Measurements from ENCODE around the gene ANXA9. TPM values are rescaled to one million over a fixed set of nuclear protein-coding genes. Genes with fewer than 3 reads are reported as not detected.
A peak's percentile ranks its signal among the peaks of the same experiment; 100 is the strongest.

ANXA9 gene
- total RNA-seq, 1 donor from 2014 or later = not detected

DNA sequence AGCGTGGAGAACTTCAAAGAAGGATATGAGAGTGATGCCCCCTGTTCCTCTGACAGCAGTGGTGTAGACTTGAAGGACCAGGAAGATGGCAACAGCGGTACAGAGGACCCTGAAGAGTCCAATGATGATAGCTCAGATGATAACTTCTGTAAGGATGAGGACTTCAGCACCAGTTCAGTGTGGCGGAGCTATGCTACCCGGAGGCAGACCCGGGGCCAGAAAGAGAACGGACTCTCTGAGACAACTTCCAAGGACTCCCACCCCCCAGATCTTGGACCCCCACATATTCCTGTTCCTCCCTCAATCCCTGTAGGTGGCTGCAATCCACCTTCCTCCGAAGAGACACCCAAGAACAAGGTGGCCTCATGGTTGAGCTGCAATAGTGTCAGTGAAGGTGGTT lies 21.4 kb upstream of the ANXA9 start:
- H3K4me1 Mint-ChIP-seq = no peaks in the 10 kb centered on the region
- no peaks in the 10 kb centered on the region for H3K9me3 Mint-ChIP-seq
- TF ChIP-seq CTCF (conservative IDR thresholded peaks at IDR 0.05) = no peak
- H3K36me3 Mint-ChIP-seq (ENCODE audit: low read depth) = peaks cover 42% of the 10 kb centered on the region
- no peaks in the 10 kb centered on the region for H3K27me3 Mint-ChIP-seq (ENCODE audit: low read depth)
- H3K27ac Mint-ChIP-seq (ENCODE audit: unreplicated experiment) = no peak overlapping the region
- DNase-seq (ENCODE audit: low read depth, low spot score) = no peak
- no peak overlapping the region for H3K4me3 Mint-ChIP-seq

DNA sequence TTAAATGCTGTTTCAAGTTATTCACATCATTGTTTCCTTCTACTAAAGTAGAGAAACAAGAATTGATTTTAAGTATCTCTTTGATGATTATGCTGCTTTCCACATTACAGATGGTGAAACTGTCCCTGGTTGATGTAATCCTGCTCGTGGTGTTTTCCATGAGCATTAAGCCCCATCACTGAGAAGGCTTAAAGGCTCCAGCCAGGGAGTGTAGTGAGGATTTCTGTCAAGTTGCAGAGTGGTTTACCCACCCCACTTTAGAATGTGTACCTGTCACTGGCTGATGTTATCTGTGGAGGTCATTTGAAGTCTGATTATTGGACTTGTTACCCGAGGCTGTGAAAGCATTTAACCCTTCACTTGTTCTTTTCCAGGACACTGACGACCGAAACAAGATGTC lies 20.3 kb upstream of the ANXA9 start:
- Mint-ChIP-seq H3K27ac (ENCODE audit: unreplicated experiment) (peak overlapping the region; percentile 23), H3K4me1 (no peaks in the 10 kb centered on the region), H3K27me3 (ENCODE audit: low read depth) (no peaks in the 10 kb centered on the region), H3K36me3 (ENCODE audit: low read depth) (peaks cover 48% of the 10 kb centered on the region), H3K4me3 (no peak overlapping the region), H3K9me3 (no peaks in the 10 kb centered on the region)
- no peak for TF ChIP-seq CTCF (conservative IDR thresholded peaks at IDR 0.05)
- no peak for DNase-seq (ENCODE audit: low read depth, low spot score)

DNA sequence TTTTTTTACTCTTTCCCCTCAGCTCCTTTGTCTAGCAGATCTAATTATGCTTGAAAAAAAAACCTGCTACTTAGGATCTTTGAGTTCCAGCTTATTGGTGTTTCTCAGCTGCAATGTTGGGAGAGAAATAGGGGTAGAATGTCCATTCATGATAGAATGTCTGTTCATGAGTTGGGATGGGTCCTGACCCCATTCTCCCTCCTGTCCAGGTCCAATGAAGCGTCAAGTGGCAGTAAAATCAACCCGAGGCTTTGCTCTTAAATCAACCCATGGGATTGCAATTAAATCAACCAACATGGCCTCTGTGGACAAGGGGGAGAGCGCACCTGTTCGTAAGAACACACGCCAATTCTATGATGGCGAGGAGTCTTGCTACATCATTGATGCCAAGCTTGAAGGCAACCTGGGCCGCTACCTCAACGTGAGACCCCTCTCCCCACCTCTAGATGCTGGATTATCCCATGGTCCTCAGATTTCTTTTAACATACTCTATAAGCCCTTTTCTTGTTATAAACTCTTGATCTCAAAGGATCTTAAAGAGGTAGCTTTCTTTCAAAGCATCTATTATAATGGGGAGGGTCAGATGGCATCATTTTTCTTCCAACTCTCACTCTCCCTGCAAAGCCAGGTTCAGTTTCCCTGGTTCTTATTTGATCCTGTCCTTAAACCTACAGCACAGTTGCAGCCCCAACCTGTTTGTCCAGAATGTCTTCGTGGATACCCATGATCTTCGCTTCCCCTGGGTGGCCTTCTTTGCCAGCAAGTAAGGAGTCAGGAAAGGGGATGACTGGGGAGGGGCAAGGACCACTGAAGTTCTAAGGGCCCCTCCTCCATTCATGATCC lies 18.6 kb upstream of the ANXA9 start:
- Mint-ChIP-seq H3K4me1 (peaks cover 6% of the 10 kb centered on the region), H3K36me3 (ENCODE audit: low read depth) (peaks cover 58% of the 10 kb centered on the region), H3K9me3 (no peaks in the 10 kb centered on the region), H3K27ac (ENCODE audit: unreplicated experiment) (no peak overlapping the region), H3K27me3 (ENCODE audit: low read depth) (no peaks in the 10 kb centered on the region), H3K4me3 (peak overlapping the region; percentile 9)
- no peak for TF ChIP-seq CTCF (conservative IDR thresholded peaks at IDR 0.05)
- no peak for DNase-seq (ENCODE audit: low read depth, low spot score)

- DNase-seq (ENCODE audit: low read depth, low spot score) = no peak
- Mint-ChIP-seq H3K27me3 (ENCODE audit: low read depth) (no peaks in the 10 kb centered on the region), H3K36me3 (ENCODE audit: low read depth) (peaks cover 61% of the 10 kb centered on the region), H3K9me3 (no peaks in the 10 kb centered on the region), H3K4me1 (peaks cover 11% of the 10 kb centered on the region), H3K27ac (ENCODE audit: unreplicated experiment) (no peak overlapping the region), H3K4me3 (peak overlapping the region; percentile 14)
- no peak for TF ChIP-seq CTCF (conservative IDR thresholded peaks at IDR 0.05)
Observed at GRCh38 chr1:150964164-150964489, 18.0 kb upstream of the ANXA9 start.

DNA sequence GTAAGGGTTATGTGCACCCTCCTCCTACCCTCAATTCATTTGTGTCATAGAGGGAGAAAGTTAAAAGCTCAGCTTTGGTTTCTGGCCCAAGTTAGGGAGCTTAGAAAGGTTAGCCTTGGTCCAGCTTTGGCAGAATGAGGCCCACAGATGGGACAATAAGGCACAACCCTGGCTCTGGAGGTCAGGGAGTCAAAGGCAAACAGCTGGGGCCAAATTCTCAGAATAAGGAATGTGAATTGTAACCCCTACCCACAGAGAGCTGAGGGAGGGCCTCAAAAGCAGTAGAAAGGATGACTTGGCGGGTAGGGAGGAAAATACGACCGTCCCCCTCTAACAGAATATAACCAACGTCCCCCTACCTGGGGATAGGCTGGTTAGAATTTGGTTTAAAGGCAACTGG lies 16.5 kb upstream of the ANXA9 start:
- peak overlapping the region; percentile 59 for H3K4me3 Mint-ChIP-seq

More for the DNA sequence above, 16.5 kb upstream of the ANXA9 start:
- H3K36me3 Mint-ChIP-seq (ENCODE audit: low read depth) = peaks cover 53% of the 10 kb centered on the region
- no peak overlapping the region for H3K27ac Mint-ChIP-seq (ENCODE audit: unreplicated experiment)
- peaks cover 17% of the 10 kb centered on the region for H3K4me1 Mint-ChIP-seq
- no peak for DNase-seq (ENCODE audit: low read depth, low spot score)
- no peak for TF ChIP-seq CTCF (conservative IDR thresholded peaks at IDR 0.05)
- no peaks in the 10 kb centered on the region for H3K27me3 Mint-ChIP-seq (ENCODE audit: low read depth)
- H3K9me3 Mint-ChIP-seq = no peaks in the 10 kb centered on the region
